Glomerular visceral epithelial cell (primary cell): Measurements from ENCODE around the gene ACADSB.

ENCODE experiments used
- DNase-seq: peaks from one replicate; pipeline ENCODE4 v3.0.0-alpha.2; 2016; ENCODE audit errors: extremely low spot score

ACADSB gene

DNA sequence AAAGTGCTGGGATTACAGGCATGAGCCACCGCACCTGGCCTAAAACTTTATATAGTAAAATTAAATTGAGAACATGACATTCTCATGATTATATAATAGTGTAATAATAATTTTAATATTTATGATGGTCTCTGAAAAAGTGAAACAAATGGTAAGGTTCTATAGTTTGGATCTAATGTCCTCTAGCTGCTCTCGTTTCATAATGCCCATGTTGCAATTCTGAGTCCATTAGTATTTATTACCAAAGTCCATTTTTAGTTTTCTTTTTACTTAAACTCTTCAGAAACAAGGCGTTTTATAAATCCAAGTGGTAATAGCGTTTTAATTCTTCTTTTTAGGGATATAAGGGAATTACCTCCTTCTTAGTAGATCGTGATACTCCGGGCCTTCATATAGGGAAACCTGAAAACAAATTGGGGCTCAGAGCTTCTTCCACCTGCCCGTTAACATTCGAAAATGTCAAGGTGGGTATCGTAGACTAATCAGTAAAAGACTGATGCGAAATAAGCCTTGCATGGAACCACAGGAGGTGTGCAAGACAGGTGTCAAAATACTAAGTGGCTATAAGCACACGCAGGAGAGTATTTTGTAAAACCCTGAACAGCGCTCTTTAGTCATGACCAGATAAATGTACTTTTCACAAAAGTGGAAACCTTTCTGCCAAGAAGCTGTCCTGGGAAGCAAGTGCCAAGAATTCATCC, 34.1 kb downstream of the ACADSB start:
- no peak for DNase-seq

DNA sequence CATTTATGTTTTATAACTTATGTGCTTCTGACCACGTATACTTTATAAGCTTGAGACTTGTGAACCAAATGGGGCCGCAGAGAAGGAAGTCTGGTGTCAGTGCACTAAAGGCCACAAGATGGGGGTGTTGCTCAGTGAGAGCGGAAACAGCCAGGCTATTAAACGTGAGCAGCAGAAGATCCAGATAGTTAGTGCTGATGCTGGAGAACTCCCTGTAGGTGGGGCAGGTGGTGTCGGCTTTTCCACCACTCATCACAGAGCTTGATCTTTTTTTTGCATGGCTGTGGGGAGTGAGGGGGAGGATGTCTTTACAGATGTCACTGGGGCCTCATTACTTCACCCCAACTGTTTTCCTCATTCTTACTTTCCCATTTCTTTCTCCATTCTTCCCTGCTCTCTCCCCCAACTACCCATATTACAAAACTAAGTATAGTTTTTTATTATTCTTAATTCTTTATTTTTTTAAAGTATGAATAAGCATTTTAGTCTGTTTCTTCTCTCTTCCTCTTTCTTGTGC, 34.7 kb downstream of the ACADSB start:
- peak; percentile 67 for DNase-seq

DNA sequence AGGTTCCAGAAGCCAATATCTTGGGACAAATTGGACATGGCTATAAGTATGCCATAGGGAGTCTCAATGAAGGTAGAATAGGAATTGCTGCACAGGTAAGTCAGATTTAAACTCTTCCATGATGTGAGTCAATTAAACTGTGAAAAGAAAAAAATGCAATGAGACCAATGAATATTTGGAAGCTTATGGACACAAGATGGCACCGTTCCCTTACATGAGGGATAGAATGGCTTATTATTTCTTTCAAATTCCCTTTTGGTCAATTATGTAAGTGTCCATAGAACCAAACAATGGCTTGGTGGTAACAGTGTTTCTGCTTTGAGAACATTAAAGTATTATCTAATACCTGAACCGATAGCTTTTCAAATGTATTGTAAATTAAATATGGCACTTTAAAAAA, 35.6 kb downstream of the ACADSB start:
- DNase-seq: no peak

DNA sequence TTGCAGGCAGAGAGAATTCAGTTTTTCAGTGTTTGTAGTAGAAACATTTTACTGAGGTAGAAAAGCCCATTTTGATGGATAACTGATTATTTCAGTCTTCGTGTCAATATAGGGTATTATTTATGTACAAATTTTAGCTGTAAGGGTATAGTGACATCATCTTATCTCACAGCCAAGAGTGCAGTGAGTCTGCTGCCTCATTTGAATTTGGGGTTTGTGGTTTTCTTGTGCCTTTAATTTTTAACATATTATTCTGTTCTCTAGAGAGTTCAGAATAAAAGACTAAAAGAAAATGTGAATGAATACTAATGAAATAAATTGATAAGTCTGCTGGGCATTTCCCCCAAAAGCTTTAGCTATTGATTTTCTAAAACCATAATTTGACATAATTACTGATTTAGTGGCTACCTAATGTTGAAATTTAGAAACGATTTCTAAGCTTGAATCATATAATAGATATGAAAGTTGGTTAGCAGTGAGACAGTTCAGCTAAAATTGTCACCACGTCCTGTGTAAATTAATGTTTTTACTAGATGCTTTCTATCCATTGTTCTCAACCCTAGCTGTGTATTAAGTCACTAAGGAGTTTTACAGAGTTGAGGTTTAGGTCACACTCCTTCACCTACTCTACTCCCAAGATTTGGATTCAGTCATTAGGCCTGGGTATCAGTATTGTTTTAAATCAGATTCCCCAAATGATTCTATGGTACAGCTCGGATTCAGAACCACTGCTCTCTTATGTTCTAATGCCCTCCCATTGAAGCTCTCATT, 37.3 kb downstream of the ACADSB start:
- no peak for DNase-seq

DNA sequence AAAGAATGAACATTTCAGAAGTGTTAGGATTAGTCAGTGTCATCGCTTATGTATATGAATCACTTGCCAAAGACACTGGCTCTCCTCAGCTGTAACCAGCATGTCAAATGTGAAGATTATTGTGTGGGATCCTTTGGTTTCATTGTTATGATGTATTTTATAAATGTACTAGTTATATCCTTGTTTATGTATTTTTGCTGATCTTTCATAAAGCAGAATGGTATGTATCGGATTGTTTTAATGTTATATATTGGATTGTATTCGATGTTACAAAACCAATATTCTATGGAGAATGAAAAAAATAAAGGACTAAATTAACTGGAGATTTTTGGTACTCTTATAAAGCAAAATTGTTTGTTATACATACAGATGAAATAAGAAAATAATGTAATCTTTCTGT, 49.2 kb downstream of the ACADSB start:
- no peak for DNase-seq

DNA sequence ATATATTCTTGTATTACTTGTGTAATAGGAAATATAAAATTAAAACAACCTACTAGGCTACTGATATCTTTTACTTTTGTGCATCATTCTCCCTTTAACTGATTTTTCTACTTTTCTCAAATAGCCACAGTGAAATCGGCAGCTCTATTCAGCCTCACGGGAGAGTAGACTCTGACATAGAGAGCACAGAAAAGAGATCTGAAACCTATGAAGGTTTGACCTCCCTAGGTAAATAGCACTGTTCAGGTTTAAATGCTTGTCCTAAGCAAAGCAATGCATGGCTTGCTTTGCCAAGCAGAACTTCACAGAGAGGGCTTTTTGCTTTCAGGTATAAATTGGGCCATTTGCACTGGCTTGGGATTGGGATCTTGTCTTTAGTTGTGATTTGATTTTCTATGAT, 53.1 kb downstream of the ACADSB start:
- no peak for DNase-seq

DNA sequence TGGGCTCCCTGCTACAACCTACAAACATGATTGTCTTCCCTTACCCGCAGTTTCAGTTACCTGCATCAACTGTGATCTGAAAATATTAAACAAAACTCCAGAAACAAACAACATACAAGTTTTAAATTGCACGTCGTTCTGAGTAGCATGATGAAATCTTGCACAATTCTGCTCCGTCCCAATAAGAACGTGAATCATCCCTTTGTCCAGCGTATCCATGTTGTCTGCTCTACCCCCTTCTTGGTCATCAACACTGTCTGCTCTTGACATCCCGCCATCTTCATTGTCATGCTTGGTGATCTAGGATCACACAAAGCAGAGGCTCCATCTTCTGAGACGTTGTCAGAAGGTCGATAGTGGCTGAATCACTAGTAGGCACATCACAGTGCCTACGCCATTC, 53.9 kb downstream of the ACADSB start:
- DNase-seq: no peak

DNA sequence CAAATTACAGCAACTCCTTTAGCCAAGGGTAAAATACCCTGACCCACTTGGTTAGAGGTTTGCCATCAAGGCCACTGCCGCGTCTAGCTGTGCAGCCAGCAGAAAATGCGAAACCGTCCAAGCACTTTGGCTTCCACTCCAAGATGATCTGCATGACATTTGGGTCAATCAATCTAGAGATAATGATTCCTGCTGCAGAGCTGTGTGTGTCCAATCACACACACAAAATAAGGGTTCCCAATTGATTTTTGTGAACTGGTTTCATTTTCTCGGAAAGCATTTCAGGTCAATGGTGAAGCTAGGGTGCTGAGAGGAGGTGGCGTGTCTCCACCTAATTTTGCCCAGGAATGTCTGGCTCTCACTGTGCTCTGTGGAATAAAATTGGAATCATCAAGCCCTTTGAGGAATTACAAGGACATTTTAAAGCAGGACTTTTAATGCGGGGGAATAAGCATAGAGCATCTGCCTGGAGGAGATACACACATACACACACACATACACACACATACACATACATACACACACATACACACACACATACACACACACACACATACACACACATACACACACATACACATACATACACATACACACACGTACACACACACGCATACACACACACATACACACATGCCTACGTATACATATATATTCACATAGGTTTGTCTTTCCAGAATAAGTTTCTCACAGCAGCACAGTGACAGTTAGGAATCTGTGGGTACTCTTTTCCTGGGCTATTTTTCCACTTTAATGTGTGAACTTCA, 59.5 kb downstream of the ACADSB start:
- no peak for DNase-seq

DNA sequence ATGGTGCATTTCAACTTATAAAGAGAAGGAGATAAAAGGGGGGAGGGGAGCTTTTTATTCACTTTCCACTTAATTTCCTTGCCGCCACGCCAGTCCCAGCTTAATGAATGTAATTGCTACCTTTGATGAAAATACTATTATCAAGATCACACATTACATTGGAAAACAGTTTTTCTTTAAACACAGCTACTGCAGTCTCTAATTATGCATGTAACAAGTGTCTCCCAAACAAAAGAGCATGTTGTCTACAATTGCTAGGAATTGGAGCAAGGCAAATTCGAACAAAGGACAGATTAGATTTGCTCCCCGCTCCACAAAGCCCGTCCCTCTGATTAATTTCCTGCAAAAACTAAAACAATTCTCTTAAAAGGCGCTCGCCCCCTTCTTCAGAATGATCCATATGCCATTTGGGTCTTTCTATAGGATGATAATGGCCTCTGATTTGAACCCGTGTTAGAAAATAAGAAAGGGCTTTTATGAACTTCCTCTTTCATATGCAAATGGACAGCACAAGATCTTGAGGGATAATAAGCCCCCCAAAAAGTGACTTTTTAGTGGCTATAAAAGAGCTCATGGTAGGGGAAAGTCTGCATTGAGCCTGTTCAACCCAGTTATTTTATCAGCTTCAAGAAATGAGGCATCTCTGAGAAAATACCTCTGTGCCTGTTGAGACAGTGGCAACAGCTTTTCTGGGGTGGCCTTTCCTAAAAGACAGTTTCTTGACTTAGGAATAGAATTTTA, 60.6 kb downstream of the ACADSB start:
- no peak for DNase-seq

DNA sequence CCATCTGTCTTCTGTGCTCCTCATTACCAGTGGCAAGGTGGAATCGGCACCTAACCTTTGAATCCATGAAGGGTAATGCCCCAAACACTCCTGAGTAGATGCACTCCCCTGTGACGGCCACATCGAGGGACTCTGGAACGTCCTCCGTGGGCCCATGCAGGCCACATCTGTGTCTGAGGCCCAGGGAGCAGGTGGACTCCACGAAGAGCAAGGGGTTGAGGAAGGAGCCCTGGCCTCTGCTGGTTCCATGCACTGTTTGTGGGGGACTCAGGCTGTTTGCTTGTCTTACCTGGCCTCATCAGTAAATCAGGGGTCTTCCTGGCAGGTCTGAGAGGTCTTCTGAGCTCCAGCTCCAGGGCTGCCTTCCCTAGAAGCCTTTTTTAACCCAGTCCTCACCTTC, 64.4 kb downstream of the ACADSB start:
- no peak for DNase-seq

DNA sequence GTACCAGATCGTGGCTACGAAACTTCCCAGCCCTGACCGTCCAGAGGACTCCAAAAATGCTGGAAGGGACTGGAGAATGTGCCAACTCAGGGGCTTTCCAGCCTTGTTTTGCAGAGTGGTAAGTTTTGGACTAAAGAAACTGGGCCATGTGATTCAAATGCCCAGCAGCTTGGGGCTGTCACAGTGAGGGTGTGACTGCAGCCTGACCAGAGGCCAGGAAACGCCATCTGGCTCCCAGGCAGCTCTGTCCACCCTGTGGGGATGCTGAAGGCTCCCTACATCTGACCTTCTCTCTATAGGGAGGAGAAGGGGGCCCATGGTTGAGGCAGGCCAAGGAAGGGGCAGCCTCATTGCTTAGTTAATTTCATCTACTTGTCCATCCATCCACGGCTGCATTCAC, 65.4 kb downstream of the ACADSB start:
- no peak for DNase-seq

DNA sequence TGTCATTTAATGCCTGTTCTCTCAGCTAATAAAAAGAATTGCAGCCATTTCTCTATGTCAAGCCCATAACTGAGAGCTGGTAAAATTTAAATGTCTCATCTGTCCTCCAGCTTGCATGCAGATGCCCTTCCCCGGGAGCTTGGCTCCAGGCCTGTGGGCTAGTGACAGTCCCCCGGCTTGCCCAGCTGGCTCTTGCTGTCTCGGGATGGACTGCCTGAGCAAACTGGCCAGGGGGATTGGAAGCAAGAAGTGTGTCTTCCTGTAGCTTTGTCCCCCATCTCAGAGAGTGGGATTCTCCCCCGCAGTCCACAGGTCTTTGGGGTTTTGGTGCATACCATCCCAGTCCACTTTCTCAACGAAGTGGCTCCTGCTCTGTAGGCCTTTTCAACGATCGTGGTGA, 73.1 kb downstream of the ACADSB start:
- DNase-seq: no peak

DNA sequence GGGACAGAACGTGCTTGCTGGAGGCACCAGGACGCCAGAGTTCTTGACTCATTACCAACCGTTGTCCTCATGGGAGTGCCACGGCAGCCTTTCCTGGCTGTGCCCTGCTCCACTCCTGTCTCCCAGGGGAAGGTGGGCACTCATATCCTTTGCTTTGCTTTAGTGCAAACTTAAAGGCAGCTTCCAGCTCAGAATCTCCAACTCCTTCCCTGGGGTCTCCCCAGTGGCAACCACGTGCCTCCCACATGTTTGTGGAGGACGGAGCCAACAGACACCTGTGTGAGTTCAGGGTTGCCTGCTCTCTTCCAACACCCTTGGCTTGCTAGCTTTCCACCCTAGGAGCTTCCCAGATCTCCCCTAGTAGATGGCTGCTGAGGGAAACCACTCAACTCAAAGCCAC, 75.0 kb downstream of the ACADSB start:
- DNase-seq: no peak

DNA sequence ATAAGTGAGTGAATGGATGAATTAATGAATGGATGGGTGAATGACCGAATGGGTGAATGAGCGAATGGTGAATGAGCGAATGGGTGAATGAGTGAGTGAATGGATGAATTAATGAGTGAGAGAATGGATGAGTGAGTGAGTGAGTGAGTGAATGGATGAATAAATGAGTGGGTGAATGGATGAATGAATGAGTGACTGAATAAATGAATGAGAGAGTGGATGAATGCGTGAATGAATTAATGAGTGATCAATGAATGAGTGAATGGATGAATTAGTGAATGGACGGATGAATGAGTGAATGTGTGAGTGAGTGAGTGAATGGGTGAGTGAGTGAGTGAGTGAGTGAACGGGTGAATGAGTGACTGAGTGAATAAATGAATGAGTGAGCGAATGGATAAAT, 77.5 kb downstream of the ACADSB start:
- DNase-seq: no peak

DNA sequence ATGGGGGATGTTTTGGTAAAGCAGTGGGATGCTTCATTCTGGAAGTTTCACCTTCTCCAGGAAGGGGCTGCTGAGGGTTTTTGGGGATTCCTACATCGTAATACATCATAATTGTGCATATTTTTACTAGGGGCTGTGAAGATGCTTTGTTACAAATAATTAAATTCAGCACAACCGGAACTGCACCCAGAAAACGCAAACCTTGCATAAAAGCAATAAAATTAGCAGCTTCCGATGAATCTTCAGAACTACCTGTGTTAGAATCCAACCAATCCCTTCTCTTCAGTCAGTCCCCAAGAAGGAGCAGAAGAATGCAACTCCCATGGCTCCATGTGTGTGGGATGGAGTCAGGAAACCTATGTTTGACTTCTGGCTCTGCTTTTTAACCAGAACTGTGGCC, 78.5 kb downstream of the ACADSB start:
- DNase-seq: no peak

DNA sequence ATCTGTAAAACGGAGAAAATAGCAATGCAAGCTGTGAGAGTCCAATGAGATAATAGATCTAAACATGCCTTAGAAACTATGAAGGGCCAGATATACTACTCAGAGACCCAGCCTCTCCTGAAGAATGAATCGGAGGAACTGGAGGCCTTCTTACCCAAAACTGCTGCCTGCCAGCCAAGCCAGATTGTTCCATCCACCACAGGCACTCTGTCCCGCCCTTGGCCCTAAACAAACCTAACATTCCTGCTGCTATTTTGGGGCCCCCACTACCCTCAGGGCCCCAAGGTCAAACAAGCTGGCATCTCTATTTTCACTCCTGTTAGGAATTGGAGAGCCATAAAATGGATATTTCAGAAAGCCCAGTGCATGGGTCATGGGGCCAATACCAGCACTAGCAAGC, 79.0 kb downstream of the ACADSB start:
- DNase-seq: no peak

DNA sequence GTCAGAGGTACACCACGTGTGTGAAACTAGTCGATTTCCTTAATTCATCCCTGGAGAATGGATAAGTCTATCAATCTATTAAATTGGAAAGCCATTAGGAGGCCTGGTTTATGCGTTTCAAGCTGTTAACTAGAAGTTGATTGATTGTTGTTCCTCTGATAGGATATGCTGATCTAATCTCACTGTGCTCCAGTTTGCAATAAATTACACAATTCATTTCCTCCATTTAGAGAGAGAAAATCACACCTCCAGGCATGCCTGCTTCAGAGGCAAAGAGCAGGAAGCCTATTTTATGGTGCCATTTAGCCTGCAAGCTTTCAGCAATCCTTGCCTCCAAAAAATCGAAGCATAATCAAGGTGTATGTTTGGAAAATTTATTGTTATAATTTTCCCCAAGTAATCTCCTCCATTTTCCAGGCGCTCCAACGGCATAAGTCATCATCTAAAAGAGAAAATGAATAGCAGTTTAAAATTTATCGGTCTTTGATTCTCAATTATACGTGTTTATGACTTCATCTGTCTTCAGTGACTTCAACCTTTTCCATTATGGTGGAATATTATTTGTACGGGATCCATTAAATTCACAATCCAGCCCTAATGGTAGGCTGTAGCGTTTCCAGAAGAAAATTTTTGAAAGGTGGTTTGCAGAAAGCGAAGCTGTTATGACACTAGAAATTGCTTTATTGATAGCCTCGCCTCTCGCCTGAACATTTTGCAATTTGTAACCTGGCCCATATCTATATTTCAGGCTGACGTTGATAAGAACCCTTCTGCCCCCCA, 84.0 kb downstream of the ACADSB start:
- DNase-seq: no peak

DNA sequence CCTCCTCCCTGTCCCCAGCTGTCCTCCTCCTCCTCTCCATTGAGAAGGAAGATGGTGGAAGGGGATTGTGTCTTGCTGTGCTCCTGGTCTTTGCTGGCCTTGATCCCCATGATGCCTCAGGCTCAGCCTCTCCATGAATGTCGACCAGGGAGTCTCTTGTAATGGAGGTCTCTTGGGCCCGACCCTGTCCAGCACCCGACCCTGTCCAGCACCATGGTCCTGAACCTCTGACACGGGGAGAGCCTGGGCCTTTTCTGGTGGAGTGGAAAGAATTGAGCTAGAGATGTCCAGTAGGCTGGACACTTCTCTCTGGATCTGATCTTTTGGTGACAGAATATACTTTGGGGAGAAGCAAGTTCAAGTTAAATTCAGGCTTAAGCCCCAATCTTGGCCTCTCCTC, 84.7 kb downstream of the ACADSB start:
- no peak for DNase-seq

DNA sequence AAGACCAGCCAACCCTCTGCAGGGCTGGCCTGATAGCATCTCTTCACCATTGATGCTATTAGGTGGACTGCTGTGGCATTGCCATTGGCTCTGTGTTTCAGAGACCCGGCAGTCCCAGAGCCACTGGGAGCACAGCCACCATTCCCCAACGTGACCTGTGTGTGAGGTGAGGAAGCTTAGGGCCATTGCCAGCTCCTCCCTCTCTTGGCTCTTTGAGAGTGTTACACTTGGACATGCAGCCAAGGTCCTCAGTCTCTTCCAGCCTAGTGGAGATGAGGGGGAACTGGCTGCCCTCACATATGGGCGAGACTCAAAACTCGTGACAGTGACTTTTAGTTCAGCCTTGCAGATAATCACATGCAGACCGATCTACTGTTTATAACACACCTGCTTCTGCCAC, 87.6 kb downstream of the ACADSB start:
- no peak for DNase-seq

DNA sequence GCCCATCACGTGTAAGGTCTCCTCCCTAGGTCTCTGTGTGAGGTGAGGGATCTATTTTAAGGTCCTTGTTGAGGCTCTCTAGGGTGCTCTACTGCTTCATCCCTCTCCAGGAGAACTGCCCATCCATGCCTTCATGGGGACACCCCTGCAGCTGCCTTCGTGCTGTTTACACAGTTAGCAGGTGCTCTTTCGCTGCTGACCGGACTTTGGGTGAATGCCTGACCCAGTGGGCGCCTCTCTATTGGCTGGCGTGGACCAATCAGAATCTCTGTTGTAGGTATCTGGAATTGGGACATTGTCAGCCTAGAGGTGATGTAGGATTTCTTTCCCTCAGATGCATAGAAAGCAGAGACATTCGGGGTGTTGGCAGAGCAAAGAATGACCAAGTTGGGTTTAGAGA, 88.2 kb downstream of the ACADSB start:
- no peak for DNase-seq
